HL-60 (cell line): Measurements from ENCODE around the gene IQSEC1.

ENCODE experiments used
- CTCF ChIP-seq: IDR thresholded peaks from one replicate; pipeline ENCODE4 v1.5.1; 2011; ENCODE audit warnings: low read length, control low read depth, inconsistent platforms; ENCODE audit not compliant: insufficient read depth
- POLR2AphosphoS5 ChIP-seq: IDR thresholded peaks from 2 replicates; pipeline ENCODE4 v1.6.1; 2012; ENCODE audit warnings: low read depth

- TF ChIP-seq CTCF (no peak), POLR2AphosphoS5 (no peak)
Observed at GRCh38 chr3:12993517-12994356, 79.5 kb downstream of the IQSEC1 start.
